HG03280 (cell line): ENCODE measurements around the gene HLCS.

ENCODE experiments used
- ATAC-seq: cut with Tn5 transposase; IDR thresholded peaks from one replicate; pipeline ENCODE4 v1.9.1; 2021; ENCODE audit warnings: mild to moderate bottlenecking, moderate library complexity; ENCODE audit not compliant: unreplicated experiment

HLCS gene

DNA sequence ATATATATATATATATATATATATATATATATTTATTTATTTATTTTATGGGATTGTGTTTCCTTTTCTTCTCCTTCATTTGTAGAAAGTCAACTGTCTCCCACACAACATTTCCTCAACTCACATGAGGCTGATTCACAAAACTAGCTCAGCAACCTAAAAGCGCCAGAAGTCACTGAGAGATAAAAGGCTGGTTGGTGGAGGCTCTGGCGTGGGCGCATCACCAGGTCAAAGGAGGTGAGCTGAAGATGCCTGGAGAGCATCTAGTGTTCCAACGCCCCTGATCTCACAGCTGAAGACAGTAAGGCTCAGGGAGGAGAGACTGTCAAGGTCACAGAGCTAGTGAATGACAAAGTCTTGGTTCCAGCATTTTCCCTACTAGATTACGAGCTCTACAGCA lies 78.0 kb downstream of the HLCS start:
- no peak for ATAC-seq

DNA sequence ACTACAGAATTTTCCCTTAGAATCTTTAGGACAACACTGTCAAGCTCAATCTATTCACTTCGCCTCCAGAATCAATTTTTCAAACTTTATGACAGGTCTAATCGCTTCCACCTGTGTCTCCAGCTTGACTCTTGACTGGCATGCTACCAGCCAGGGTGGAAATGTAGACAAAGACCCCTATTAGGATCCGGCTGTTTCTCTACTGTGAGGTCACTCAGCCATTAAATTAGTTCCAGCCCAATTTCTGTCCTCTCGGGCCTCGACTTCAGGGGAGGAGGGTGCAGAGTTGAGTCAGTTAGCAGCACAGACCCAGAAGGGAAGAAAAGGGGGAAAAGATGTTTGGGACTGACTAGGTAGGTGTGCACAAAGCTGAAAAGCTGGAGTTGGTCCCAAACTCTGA lies 78.5 kb downstream of the HLCS start:
- ATAC-seq = no peak

- ATAC-seq = no peak
Observed at GRCh38 chr21:36883532-36884486, 82.7 kb downstream of the HLCS start.

DNA sequence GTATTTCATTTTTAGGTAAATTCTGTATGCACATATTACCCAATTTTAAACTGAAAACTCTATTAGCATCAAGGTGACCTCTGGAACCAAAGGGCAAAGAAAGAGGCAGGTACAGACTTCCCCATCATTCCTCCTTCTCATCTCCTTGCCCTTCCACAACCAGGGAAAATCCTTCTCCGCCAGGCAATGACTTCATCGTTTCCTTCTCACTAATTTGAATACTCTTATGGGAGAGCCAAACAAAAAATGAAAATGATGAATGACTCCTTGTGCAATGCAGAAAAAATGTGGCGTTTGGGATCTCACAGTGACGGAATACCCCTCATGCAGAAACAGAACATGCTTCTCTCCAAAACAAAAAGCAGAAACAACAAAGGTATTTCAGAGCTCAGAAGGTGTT lies 83.7 kb downstream of the HLCS start:
- ATAC-seq = no peak

GRCh38 chr21:36881228-36881627 lies 85.2 kb downstream of the HLCS start:
- no peak for ATAC-seq

- no peak for ATAC-seq
Observed at GRCh38 chr21:36879827-36880226, 86.6 kb downstream of the HLCS start.

DNA sequence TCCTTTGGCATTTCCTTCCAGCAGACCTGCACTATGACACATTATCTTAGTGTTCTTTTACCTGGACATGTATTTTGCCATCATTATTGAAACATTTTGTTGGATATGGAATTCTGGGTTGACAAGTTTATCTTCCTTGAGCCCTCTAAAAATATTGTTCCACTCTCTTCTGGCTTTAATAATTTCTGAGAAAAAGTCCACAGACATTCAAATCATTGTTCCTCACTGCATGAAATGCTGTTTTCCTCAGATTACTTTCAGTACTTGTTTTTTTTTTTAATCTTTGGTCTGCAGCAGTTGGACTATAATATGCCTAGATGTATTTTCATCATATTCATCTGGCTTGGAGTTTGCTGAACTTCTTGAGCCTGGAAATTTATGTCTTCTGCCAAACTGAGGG lies 88.7 kb downstream of the HLCS start:
- ATAC-seq = no peak

GRCh38 chr21:36874665-36875064 lies 91.8 kb downstream of the HLCS start:
- no peak for ATAC-seq

DNA sequence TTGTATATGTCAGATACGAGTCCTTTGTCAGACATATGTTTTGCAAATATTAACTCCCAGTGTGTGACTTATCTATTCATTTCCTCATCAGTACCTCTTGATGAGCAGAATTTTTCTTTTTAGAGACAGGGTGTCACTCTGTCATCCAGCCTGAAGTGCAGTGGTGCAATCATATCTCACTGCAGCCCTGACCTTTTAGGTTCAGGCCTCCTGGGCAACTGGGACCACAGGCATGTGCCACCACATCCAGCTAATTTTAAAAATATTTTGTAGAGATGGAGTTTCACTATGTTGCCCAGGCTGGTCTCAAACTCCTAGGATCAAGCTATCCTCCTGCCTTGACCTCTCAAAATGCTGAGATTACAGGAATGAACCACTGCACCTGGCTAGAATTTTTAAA lies 93.0 kb downstream of the HLCS start:
- no peak for ATAC-seq

DNA sequence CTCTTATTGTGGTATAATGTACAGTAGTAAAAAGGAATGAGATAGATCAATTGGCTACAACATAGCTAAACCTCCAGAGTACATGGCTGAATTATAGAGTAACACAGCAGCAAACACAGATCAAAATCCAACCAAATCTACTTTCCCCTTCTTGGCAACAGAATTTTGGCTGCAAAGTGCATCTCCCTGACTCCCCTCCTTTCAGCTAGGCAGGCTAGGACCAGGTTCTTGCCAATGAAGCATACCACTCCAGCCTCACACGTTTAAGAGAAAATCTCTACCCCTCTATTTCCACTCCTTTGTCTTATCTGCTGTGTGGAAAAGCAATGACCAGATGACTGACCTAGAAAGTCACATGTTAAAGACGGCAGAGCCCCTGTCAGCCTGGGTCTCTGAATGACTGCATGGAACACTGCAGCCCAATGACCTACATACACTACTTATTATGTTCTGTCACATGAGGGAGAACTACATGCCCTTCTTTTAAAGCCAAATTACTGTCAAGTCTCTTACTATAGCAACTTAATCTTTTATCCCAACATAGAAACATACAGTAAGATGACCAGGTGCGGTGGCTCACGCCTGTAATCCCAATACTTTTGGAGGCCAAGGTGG lies 99.1 kb downstream of the HLCS start:
- no peak for ATAC-seq

GRCh38 chr21:36866419-36866818 lies 100.0 kb downstream of the HLCS start:
- ATAC-seq = no peak

DNA sequence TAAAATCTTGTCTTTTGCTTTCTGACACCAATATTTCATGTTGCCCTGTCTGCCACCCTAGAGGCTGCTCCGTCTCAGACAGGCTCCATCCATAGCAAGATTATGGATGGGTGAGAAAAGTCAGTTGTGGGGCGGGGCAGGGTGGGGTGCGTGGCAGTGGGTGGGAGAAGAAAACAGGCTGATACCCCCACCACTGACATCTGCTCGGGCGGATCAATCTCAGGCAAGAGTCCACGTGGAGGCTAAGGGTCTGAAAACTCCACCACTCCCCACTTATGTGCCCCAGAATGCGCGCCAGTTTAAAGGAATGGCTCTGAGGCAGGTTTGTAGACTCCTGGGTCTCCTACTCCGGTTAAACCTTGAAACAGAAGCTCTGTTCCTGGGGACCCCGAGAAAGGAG lies 101.5 kb downstream of the HLCS start:
- ATAC-seq = no peak

DNA sequence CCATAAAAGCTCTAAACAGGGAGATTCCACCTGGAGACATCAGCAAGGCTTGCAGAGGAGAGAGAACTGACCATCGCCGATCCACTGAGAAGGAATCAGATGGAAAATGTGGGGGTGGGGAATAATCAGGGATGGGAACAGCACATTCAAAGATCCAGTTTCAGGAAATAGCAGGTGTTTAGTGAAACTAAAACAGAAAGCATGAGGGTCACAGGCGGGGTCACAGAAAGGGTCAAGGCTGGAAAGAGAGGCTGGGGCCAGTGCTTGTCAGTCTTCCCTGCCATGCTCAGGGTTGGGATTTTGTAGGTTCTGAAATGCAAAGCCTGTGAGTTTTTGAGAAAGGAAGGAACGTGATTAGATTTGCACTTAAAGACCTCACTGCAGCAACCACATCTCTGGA lies 103.2 kb downstream of the HLCS start:
- ATAC-seq = no peak

DNA sequence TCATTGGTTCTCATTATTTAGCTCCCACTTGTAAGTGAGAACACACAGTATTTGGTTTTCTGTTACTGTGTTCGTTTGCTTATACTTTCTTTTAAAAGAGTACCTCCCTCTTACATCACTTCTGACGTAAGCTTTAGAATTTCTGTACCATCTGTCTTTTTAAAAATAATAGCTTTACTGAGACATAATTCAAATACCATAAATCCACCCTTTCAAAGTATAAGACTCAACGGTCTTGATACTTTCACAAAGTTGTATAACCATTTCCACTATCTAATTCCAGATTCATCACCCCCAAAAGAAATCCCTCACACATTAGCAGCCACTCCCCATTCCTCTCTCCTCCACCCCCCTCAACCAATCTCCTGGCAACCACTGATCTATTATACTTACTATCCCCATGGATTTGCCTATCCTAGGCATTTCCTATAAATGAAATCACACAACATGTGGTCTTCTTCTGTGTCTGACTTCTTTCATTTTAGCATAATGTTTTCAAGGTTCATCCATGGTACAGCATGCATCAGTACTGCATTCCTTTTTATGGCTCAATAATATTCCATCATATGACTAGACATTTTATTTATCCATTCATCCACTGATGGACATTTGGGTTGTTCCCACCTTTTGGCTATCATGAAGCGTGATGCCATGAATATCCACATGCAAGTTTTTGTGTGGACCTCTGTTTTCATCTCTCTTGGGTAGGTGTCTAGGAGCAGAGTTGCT lies 104.7 kb downstream of the HLCS start:
- no peak for ATAC-seq

- no peak for ATAC-seq
Observed at GRCh38 chr21:36860736-36861594, 105.5 kb downstream of the HLCS start.

GRCh38 chr21:36859744-36860501 lies 106.5 kb downstream of the HLCS start:
- ATAC-seq = no peak

DNA sequence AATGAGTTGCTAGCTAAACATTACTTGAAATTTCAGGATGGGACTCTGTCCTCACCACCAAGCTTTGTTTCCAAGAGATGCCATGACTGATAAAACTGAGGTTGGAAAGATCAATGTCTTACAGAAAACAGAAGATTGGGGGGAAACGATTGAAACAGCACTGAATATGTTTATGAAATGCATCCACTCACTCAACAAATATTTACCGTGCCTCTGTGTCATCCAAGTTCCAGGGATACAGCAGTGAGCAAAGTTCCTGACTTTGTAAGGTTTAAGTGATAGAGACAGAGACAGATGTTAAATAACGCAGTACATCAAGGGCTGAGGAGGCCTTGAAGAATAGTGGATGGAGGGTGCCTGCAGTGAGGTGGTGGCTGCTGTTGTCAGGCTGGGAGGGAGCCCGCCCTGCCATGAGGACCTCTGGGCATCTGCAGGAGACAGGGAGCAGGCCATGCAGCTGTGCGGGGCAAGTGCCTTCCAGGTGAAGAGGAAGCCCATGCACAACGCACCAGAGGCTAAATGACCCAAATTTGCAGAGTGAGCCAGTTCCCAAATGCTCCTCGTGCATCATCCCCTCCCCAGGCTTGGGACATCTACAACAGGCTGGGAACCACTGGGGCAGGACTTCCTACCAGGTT lies 108.0 kb downstream of the HLCS start:
- ATAC-seq = no peak

GRCh38 chr21:36856643-36857042 lies 109.8 kb downstream of the HLCS start:
- ATAC-seq = no peak

- no peak for ATAC-seq
Observed at GRCh38 chr21:36854391-36854790, 112.1 kb downstream of the HLCS start.

DNA sequence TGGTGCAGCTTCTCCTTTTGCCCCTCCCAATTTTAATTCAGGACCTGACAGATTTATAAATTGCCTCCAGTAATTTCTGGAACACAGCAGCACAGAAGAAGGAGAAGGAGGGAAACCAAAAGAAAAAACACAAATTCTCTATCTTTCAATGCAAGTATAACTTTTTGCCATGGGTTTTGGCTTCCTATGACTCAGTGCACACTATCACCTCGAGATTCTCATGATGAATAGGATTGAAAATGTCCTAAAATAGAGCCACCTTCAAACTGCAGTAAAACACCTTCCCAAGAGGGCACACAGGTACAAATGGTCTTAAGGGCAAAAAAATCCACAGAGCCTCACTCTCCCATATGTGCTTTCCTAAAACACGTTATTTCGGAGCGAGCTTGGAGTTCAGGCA lies 113.6 kb downstream of the HLCS start:
- ATAC-seq = no peak
